Activated B cell treated with CpG ODN at 0.5 μM for 24 hours (primary cell): ENCODE measurements around the gene SEH1L. TPM values are rescaled to one million over a fixed set of nuclear protein-coding genes. Genes with fewer than 3 reads are reported as not detected.

Experiments
- ATAC-seq: fragments of 200-7000 bp; cut with Tn5 transposase; one replicate; pipeline ENCODE4 v1.10.0; 2021; ENCODE audit warnings: low read depth, mild to moderate bottlenecking, moderate library complexity
- CTCF ChIA-PET: fragments of 350-600 bp; sonication (Branson Sonifier 250); formaldehyde crosslinking; loops from one replicate; lab custom pipeline; 2021; ENCODE audit warnings: antibody characterized with exemption; lab: Charles Lee
- POLR2A ChIA-PET: fragments of 350-600 bp; sonication (Branson Sonifier 250); formaldehyde crosslinking; loops from one replicate; lab custom pipeline; 2021; ENCODE audit warnings: antibody characterized with exemption; lab: Charles Lee
- DNase-seq: peaks from one replicate; pipeline ENCODE4 v3.0.0; 2022
- H3K27ac Mint-ChIP-seq: one replicate; pipeline ENCODE4 v1.8.0; 2020; ENCODE audit warnings: mixed read lengths
- H3K27me3 Mint-ChIP-seq: one replicate; pipeline ENCODE4 v1.8.0; 2021; ENCODE audit warnings: mixed read lengths
- H3K36me3 Mint-ChIP-seq: one replicate; pipeline ENCODE4 v1.8.0; 2021; ENCODE audit warnings: low read depth, mixed read lengths
- H3K4me1 Mint-ChIP-seq: one replicate; pipeline ENCODE4 v1.8.0; 2021; ENCODE audit warnings: mixed read lengths
- H3K4me3 Mint-ChIP-seq: one replicate; pipeline ENCODE4 v1.8.0; 2020; ENCODE audit warnings: mild to moderate bottlenecking, mixed read lengths
- H3K9me3 Mint-ChIP-seq: one replicate; pipeline ENCODE4 v1.8.0; 2020; ENCODE audit warnings: mixed read lengths
- intact Hi-C: fragments of 100-400 bp; cut with micrococcal nuclease; formaldehyde crosslinking; loops from one replicate; pipeline ENCODE4 v1.15.1; 2024
- total RNA-seq: library from RNA; stranded (reverse); gene quantifications from 2 replicates; pipeline ENCODE4 v1.2.3, GENCODE V29; 2022
- TF ChIP-seq, protein P1 (sequence below): fragments of 200-600 bp; IDR thresholded peaks from one replicate; pipeline ENCODE4 v1.8.0; 2022; ENCODE audit warnings: antibody characterized with exemption, mild to moderate bottlenecking

The SEH1L gene
- total RNA-seq, 1 donor from 2014 or later, result 79.3 TPM

DNA sequence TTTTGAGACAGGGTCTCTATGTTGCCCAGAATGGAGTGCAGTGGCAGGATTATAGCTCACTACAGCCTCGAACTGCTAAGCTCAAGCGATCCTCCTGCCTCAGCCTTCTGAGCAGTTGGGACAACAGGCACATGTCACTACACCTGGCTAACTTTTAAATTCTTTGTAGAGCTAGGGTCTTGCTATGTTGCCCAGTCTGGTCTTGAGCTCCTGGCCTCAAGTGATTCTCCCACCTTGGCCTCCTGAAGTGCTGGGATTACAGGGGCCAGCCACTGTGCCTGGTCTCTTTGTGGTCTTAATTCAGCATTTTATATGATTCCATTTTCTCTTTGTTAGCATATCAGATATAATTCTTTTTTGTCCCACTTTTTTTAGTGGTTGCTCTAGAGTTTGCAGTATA is 77.4 kb downstream of the SEH1L start:
- TF ChIP-seq, protein P1, sequence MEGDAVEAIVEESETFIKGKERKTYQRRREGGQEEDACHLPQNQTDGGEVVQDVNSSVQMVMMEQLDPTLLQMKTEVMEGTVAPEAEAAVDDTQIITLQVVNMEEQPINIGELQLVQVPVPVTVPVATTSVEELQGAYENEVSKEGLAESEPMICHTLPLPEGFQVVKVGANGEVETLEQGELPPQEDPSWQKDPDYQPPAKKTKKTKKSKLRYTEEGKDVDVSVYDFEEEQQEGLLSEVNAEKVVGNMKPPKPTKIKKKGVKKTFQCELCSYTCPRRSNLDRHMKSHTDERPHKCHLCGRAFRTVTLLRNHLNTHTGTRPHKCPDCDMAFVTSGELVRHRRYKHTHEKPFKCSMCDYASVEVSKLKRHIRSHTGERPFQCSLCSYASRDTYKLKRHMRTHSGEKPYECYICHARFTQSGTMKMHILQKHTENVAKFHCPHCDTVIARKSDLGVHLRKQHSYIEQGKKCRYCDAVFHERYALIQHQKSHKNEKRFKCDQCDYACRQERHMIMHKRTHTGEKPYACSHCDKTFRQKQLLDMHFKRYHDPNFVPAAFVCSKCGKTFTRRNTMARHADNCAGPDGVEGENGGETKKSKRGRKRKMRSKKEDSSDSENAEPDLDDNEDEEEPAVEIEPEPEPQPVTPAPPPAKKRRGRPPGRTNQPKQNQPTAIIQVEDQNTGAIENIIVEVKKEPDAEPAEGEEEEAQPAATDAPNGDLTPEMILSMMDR, result no peak
- Mint-ChIP-seq H3K4me1 (peaks cover 7% of the 10 kb centered on the region), H3K4me3 (no peak overlapping the region), H3K27ac (no peak overlapping the region), H3K27me3 (no peaks in the 10 kb centered on the region), H3K9me3 (no peaks in the 10 kb centered on the region), H3K36me3 (peaks cover 69% of the 10 kb centered on the region)
- ChIA-PET POLR2A (no interaction called here), CTCF (no interaction called here)
- DNase-seq (no peak), ATAC-seq (no peak)
- intact Hi-C loops, result no loop called here

- no peak overlapping the region for H3K4me3 Mint-ChIP-seq
- no peaks in the 10 kb centered on the region for H3K9me3 Mint-ChIP-seq
- TF ChIP-seq, protein P1, result no peak
- H3K4me1 Mint-ChIP-seq, result peaks cover 2% of the 10 kb centered on the region
- POLR2A ChIA-PET, result interaction anchor here (0.5 kb wide), 1 partner anchor 96 kb away, joined by 3 read pairs; no protein-coding TSS in a partner anchor
- no peak for DNase-seq
- no peak for ATAC-seq
- intact Hi-C loops, result no loop called here
- H3K36me3 Mint-ChIP-seq, result peaks cover 69% of the 10 kb centered on the region
- H3K27me3 Mint-ChIP-seq, result no peaks in the 10 kb centered on the region
- CTCF ChIA-PET, result no interaction called here
- no peak overlapping the region for H3K27ac Mint-ChIP-seq
Observed at GRCh38 chr18:13026583-13027270, 78.9 kb downstream of the SEH1L start.

DNA sequence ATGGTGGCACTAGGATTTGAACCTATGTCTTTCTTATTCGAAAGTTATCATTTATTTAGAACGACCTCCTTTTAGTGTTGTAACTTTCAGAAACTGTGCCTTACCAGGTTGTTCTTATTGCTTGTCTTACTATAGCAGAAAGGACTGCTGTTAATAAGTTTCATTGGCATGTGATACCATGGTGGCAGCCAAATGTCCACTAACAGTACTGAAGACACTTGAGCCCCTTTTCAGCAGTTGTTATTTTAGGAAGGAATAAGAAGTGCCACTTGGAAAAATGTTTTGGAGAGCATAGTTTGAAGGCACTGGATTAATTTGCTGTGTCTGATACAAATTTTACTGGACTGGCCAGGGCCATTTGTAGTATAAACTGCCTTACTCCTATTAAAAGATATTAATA is 81.1 kb downstream of the SEH1L start:
- intact Hi-C loops, result no loop called here
- Mint-ChIP-seq H3K27me3 (no peaks in the 10 kb centered on the region), H3K4me1 (no peaks in the 10 kb centered on the region), H3K9me3 (no peaks in the 10 kb centered on the region), H3K36me3 (peaks cover 72% of the 10 kb centered on the region), H3K27ac (no peak overlapping the region), H3K4me3 (no peak overlapping the region)
- TF ChIP-seq, protein P1, result no peak
- DNase-seq, result no peak
- ATAC-seq, result no peak
- ChIA-PET CTCF (no interaction called here), POLR2A (no interaction called here)

DNA sequence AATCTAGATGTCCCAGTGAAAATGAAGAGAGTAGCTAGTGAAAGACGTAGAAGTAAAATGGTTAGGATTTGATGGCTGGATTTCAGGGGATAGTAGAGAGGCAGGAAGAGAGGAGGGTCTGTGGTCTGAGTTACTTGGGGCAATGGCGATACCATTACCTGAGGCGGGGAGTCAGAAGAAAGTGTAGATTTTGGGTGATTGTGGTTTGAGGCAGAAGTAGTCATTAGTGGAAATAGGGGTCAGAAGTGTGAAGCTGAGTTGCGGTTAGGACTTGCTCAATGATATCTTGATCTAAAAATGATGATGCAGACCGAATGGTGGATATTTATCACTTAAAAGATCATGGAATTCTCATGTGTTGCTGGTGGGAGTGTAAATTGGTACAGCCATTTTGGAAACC is 84.4 kb downstream of the SEH1L start:
- intact Hi-C loops, result no loop called here
- no peaks in the 10 kb centered on the region for H3K27me3 Mint-ChIP-seq
- DNase-seq (no peak), ATAC-seq (no peak)
- H3K36me3 Mint-ChIP-seq, result peaks cover 74% of the 10 kb centered on the region
- H3K4me3 Mint-ChIP-seq, result no peak overlapping the region
- TF ChIP-seq, protein P1, result no peak
- H3K27ac Mint-ChIP-seq, result no peak overlapping the region
- ChIA-PET CTCF (no interaction called here), POLR2A (no interaction called here)
- no peaks in the 10 kb centered on the region for H3K4me1 Mint-ChIP-seq
- H3K9me3 Mint-ChIP-seq, result no peaks in the 10 kb centered on the region

DNA sequence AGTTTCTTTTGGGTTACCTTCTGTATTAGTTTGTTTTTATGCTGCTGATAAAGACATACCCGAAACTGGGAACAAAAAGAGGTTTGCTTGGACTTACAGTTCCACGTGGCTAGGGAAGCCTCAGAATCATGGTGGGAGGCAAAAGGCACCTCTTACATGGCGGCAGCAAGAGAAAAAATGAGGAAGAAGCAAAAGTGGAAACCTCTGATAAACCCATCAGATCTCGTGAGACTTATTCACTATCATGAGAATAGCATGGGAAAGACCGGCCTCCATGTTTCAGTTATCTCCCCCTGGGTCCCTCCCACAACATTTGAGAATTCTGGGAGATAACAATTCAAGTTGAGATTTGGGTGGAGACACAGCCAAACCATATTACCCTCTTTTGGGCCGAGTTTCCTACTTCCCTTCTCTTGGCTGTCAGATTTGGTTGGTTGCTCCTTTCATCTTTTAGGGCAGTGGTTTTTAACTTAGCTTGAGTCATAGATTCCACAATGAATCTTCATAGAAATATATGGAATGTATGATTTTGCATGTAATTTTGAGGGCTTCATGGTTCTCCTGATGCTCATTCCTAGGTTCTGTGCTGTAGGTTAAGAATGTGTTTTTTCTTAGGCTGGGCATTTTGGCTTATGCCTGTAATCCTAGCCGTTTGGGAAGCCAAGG is 87.6 kb downstream of the SEH1L start:
- TF ChIP-seq, protein P1, result no peak
- no peaks in the 10 kb centered on the region for H3K4me1 Mint-ChIP-seq
- ChIA-PET CTCF (no interaction called here), POLR2A (no interaction called here)
- H3K4me3 Mint-ChIP-seq, result no peak overlapping the region
- no peaks in the 10 kb centered on the region for H3K9me3 Mint-ChIP-seq
- DNase-seq (no peak), ATAC-seq (no peak)
- no peak overlapping the region for H3K27ac Mint-ChIP-seq
- intact Hi-C loops, result no loop called here
- H3K27me3 Mint-ChIP-seq, result no peaks in the 10 kb centered on the region
- peaks cover 66% of the 10 kb centered on the region for H3K36me3 Mint-ChIP-seq
